CD14-positive monocyte (primary cell): Measurements from ENCODE around the gene GLB1L3. TPM values are rescaled to one million over a fixed set of nuclear protein-coding genes. Genes with fewer than 3 reads are reported as not detected.

Source experiments
- DNase-seq, 3 donors: peaks; one replicate each; pipeline ENCODE4 v3.0.0-alpha.2; 2011 to 2022
- H2AFZ ChIP-seq: 2 replicates; pipeline ENCODE4 v1.6.0; 2012; ENCODE audit warnings: mild to moderate bottlenecking, low read depth, low read length, inconsistent platforms; ENCODE audit not compliant: insufficient read depth, poor library complexity, severe bottlenecking
- H3K27ac ChIP-seq, 2 donors: 1 replicate in 1 of 2; 2 replicates in 1 of 2; pipeline ENCODE4 v1.5.1; 2012 to 2013; ENCODE audit warnings: low read length in 2 of 2, control low read depth in 1 of 2, inconsistent platforms in 1 of 2, low read depth in 1 of 2, mild to moderate bottlenecking in 1 of 2
- H3K27me3 ChIP-seq, 2 donors: one replicate each; pipeline versions ENCODE4 v1.6.0 to v1.6.1; 2011 to 2013; ENCODE audit warnings: low read length in 2 of 2; ENCODE audit not compliant: control insufficient read depth in 2 of 2, insufficient read depth in 2 of 2
- H3K36me3 ChIP-seq, 2 donors: replicated peaks in 1 of 2; 1 replicate in 1 of 2; 2 replicates in 1 of 2; pipeline versions ENCODE4 v1.5.1 to v1.6.1; 2012 to 2013; ENCODE audit warnings: low read length in 2 of 2, control low read depth in 1 of 2, inconsistent platforms in 1 of 2, mild to moderate bottlenecking in 1 of 2; ENCODE audit not compliant: insufficient read depth in 2 of 2, control insufficient read depth in 1 of 2
- H3K4me1 ChIP-seq, 2 donors: 1 replicate in 1 of 2; 2 replicates in 1 of 2; pipeline versions ENCODE4 v1.5.1 to v1.6.1; 2012 to 2013; ENCODE audit warnings: low read length in 2 of 2, control low read depth in 1 of 2, inconsistent platforms in 1 of 2, mild to moderate bottlenecking in 1 of 2, moderate library complexity in 1 of 2; ENCODE audit not compliant: insufficient read depth in 2 of 2, control insufficient read depth in 1 of 2
- H3K4me2 ChIP-seq: replicated peaks from 2 replicates; pipeline ENCODE3; 2012; ENCODE audit warnings: low read length, moderate library complexity, mild to moderate bottlenecking; ENCODE audit not compliant: poor library complexity, severe bottlenecking; ENCODE audit errors: extremely low read depth
- H3K4me3 ChIP-seq, 3 experiments: fragments of 200-600 bp in 1 of 3; sonication (generic) in 1 of 3; replicated peaks in 1 of 3; 1 replicate in 2 of 3; 2 replicates in 1 of 3; pipeline ENCODE4 v1.5.1; 2011 to 2013; ENCODE audit warnings: low read length in 3 of 3, mild to moderate bottlenecking in 3 of 3, control low read depth in 2 of 3, low read depth in 2 of 3, inconsistent platforms in 1 of 3, moderate library complexity in 1 of 3
- H3K79me2 ChIP-seq: 2 replicates; pipeline ENCODE4 v1.6.0; 2012; ENCODE audit warnings: mild to moderate bottlenecking, control low read depth, inconsistent platforms, low read length, moderate library complexity; ENCODE audit not compliant: insufficient read depth
- H3K9ac ChIP-seq: 2 replicates; pipeline ENCODE4 v1.6.0; 2017; ENCODE audit warnings: low read length, mild to moderate bottlenecking; ENCODE audit not compliant: insufficient read depth, poor library complexity, severe bottlenecking
- H3K9me3 ChIP-seq, 2 donors: replicated peaks in 1 of 2; 1 replicate in 1 of 2; 2 replicates in 1 of 2; pipeline versions ENCODE4 v1.5.1 to v1.6.1; 2012 to 2013; ENCODE audit warnings: low read length in 2 of 2, control low read depth in 1 of 2; ENCODE audit not compliant: control insufficient read depth in 1 of 2, insufficient read depth in 1 of 2
- H4K20me1 ChIP-seq: 2 replicates; pipeline ENCODE4 v1.6.0; 2012; ENCODE audit warnings: mild to moderate bottlenecking, low read length, control low read depth, moderate library complexity; ENCODE audit not compliant: insufficient read depth
- H3K27ac Mint-ChIP-seq, 7 donors: one replicate each; pipeline ENCODE4 v1.8.0; 2020; ENCODE audit warnings: mild to moderate bottlenecking in 7 of 7, mixed read lengths in 7 of 7, moderate library complexity in 6 of 7, inconsistent platforms in 2 of 7
- H3K27me3 Mint-ChIP-seq, 3 donors: one replicate each; pipeline ENCODE4 v1.8.0; 2021 to 2022; ENCODE audit warnings: low read depth in 3 of 3, mild to moderate bottlenecking in 3 of 3, mixed read lengths in 3 of 3, moderate library complexity in 3 of 3, inconsistent platforms in 1 of 3
- H3K36me3 Mint-ChIP-seq, 2 donors: one replicate each; pipeline ENCODE4 v1.8.0; 2020; ENCODE audit warnings: mixed read lengths in 2 of 2, inconsistent platforms in 1 of 2, mild to moderate bottlenecking in 1 of 2
- H3K4me1 Mint-ChIP-seq: one replicate; pipeline ENCODE4 v1.8.0; 2020; ENCODE audit warnings: mild to moderate bottlenecking, mixed read lengths
- H3K4me3 Mint-ChIP-seq, 2 donors: one replicate each; pipeline ENCODE4 v1.8.0; 2020; ENCODE audit warnings: mild to moderate bottlenecking in 2 of 2, mixed read lengths in 2 of 2, moderate library complexity in 1 of 2
- H3K9me3 Mint-ChIP-seq, 7 donors: one replicate each; pipeline ENCODE4 v1.8.0; 2020 to 2022; ENCODE audit warnings: mixed read lengths in 7 of 7, mild to moderate bottlenecking in 6 of 7, moderate library complexity in 6 of 7, inconsistent platforms in 2 of 7
- CTCF ChIP-seq: fragments of 200-600 bp; IDR thresholded peaks from one replicate; pipeline ENCODE4 v1.8.0; 2022; ENCODE audit warnings: antibody characterized with exemption, mild to moderate bottlenecking
- WGBS: methylation state at CpG from one replicate; pipeline ENCODE4 v1.1.5; 2013; ENCODE audit warnings: missing lambda C conversion rate; ENCODE audit not compliant: insufficient coverage; 5-methylcytosine and 5-hydroxymethylcytosine counted together
- intact Hi-C, 2 donors: fragments of 100-400 bp; cut with micrococcal nuclease; formaldehyde crosslinking; loops; one replicate each; pipeline versions ENCODE4 v1.15.0 to v1.15.1; 2023
- polyA plus RNA-seq, 3 donors: library from polyadenylated mRNA; depleted of rRNA in 1 of 3; unstranded in 2 of 3; stranded (reverse) in 1 of 3; fragments of 300-500 nt in 2 of 3; fragments of >200 nt in 1 of 3; fragmentation: Illumina TruSeq in 2 of 3; gene quantifications; 1 replicate in 2 of 3; 2 replicates in 1 of 3; pipeline ENCODE4 v1.2.3, GENCODE V29; 2012 to 2021

Gene GLB1L3
- polyA plus RNA-seq, 3 donors = not detected

- no peak overlapping the region for H3K27ac ChIP-seq
- H3K36me3 Mint-ChIP-seq = no peaks in the 10 kb centered on the region
Measured at GRCh38 chr11:134356656-134357544, 80.7 kb downstream of the GLB1L3 start.

GRCh38 chr11:134357545-134357839 lies 81.3 kb downstream of the GLB1L3 start:
- Histone ChIP-seq H3K4me3 (no peak overlapping the region), H3K27ac (no peak overlapping the region), H3K9ac (no peak overlapping the region), H3K79me2 (no peaks in the 10 kb centered on the region), H3K4me1 (no peaks in the 10 kb centered on the region), H3K27me3 (no peaks in the 10 kb centered on the region), H3K9me3 (no peaks in the 10 kb centered on the region), H2AFZ (no peak overlapping the region), H3K36me3 (no peaks in the 10 kb centered on the region), H3K4me2 (no peak overlapping the region), H4K20me1 (no peaks in the 10 kb centered on the region)
- Mint-ChIP-seq H3K4me3 (no peak overlapping the region), H3K36me3 (no peaks in the 10 kb centered on the region), H3K27ac (no peak overlapping the region), H3K27me3 (peaks cover 17 to 22% (median 19%) of the 10 kb centered on the region in 3 donors), H3K9me3 (peaks cover 0 to 2% (median under 1%) of the 10 kb centered on the region in 7 donors), H3K4me1 (no peaks in the 10 kb centered on the region)
- 91% methylated on average over 8 of the region's 8 CpGs for WGBS
- no peak for TF ChIP-seq CTCF
- intact Hi-C loops = no loop called here
- no peak for DNase-seq

More at GRCh38 chr11:134356656-134357544, 80.7 kb downstream of the GLB1L3 start:
- Histone ChIP-seq H3K79me2 (no peaks in the 10 kb centered on the region), H3K4me1 (no peaks in the 10 kb centered on the region), H3K9me3 (no peaks in the 10 kb centered on the region), H4K20me1 (no peaks in the 10 kb centered on the region), H3K27me3 (no peaks in the 10 kb centered on the region), H3K36me3 (no peaks in the 10 kb centered on the region), H2AFZ (no peak overlapping the region), H3K4me2 (no peak overlapping the region), H3K9ac (no peak overlapping the region), H3K4me3 (no peak overlapping the region)
- Mint-ChIP-seq H3K27me3 (peaks cover 17 to 22% (median 19%) of the 10 kb centered on the region in 3 donors), H3K4me1 (no peaks in the 10 kb centered on the region), H3K9me3 (peaks cover 0 to 3% (median 2%) of the 10 kb centered on the region in 7 donors), H3K27ac (no peak overlapping the region), H3K4me3 (no peak overlapping the region)
- intact Hi-C loops = no loop called here
- WGBS = 95% methylated on average over 18 of the region's 21 CpGs
- no peak for TF ChIP-seq CTCF
- DNase-seq = no peak
